Calu3 (cell line): ENCODE results near the gene GAK. TPM values are rescaled to one million over a fixed set of nuclear protein-coding genes. Genes with fewer than 3 reads are reported as not detected.

Experiments used
- BruUV-seq: library from RNA; stranded (reverse); fragments of 400-500 nt; replicated peaks from 2 replicates; lab custom pipeline; 2021; lab: Mats Ljungman, UMichigan
- CTCF ChIA-PET: fragments of 300-600 bp; sonication (Branson Sonifier 250); formaldehyde crosslinking; loops from one replicate; lab custom pipeline; 2022; ENCODE audit warnings: antibody characterized with exemption; lab: Charles Lee
- DNase-seq: peaks from one replicate; pipeline ENCODE4 v3.0.0; 2022
- H3K27ac Mint-ChIP-seq: one replicate; pipeline ENCODE4 v1.8.0; 2022; ENCODE audit warnings: mixed read lengths; ENCODE audit not compliant: unreplicated experiment
- H3K27me3 Mint-ChIP-seq: one replicate; pipeline ENCODE4 v1.8.0; 2022; ENCODE audit warnings: mixed read lengths; ENCODE audit not compliant: unreplicated experiment
- H3K36me3 Mint-ChIP-seq: one replicate; pipeline ENCODE4 v1.8.0; 2022; ENCODE audit warnings: mild to moderate bottlenecking, moderate library complexity, mixed read lengths; ENCODE audit not compliant: insufficient read depth, unreplicated experiment
- H3K4me1 Mint-ChIP-seq: one replicate; pipeline ENCODE4 v1.8.0; 2022; ENCODE audit warnings: mild to moderate bottlenecking, low read depth, mixed read lengths; ENCODE audit not compliant: unreplicated experiment
- H3K4me3 Mint-ChIP-seq: one replicate; pipeline ENCODE4 v1.8.0; 2022; ENCODE audit warnings: mild to moderate bottlenecking, low read depth, moderate library complexity, mixed read lengths; ENCODE audit not compliant: unreplicated experiment
- H3K9me3 Mint-ChIP-seq: one replicate; pipeline ENCODE4 v1.8.0; 2022; ENCODE audit warnings: low read depth, mixed read lengths; ENCODE audit not compliant: unreplicated experiment
- intact Hi-C: fragments of 100-400 bp; cut with micrococcal nuclease; formaldehyde crosslinking; loops from one replicate; pipeline ENCODE4 v1.10.0; 2022; ENCODE audit not compliant: unreplicated experiment
- total RNA-seq: library from RNA; stranded (reverse); gene quantifications from 2 replicates; pipeline ENCODE4 v1.2.3, GENCODE V29; 2022
- TF ChIP-seq, protein P1 (sequence below): fragments of 200-600 bp; IDR thresholded peaks from one replicate; pipeline ENCODE4 v1.8.0; 2022; ENCODE audit warnings: antibody characterized with exemption; ENCODE audit not compliant: unreplicated experiment

GAK gene
- total RNA-seq, 1 experiment from 2014 or later, result 94.1 TPM

DNA sequence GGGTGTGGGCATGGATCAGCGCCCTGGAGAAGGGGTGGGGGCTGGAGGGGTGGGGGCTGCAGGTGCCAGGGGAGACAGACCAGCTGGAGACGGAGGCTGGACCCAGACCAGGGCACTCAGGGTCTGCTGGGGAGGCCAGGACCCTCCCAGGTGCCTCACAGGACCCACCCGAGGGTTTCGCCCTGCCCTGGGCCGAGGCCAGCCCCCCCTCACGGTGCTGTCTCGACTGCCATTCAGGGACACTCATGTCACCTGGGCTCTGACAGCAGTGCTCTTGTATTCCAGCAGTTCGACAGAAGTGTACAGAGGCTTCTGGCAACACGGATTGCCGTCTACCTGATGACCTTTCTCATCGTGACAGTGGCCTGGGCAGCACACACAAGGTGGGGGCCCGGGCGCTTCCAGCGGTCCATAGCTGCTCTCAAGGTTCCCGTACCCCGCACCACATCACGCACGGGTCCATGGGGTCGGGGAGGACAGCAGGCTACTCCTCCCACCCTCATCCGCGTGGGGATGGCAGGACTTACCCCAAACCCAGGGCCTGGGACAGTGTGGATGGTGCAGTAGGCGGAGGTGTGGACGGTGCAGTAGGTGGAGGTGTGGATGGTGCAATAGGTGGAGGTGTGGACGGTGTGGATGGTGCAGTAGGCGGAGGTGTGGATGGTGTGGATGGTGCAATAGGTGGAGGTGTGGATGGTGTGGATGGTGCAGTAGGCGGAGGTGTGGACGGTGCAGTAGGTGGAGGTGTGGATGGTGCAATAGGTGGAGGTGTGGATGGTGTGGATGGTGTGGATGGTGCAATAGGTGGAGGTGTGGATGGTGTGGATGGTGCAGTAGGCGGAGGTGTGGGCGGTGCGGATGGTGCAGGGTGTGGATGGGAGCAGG, 18.3 kb upstream of the GAK start:
- intact Hi-C loops, result no loop called here
- H3K4me1 Mint-ChIP-seq, result no peaks in the 10 kb centered on the region
- CTCF ChIA-PET, result no interaction called here

DNA sequence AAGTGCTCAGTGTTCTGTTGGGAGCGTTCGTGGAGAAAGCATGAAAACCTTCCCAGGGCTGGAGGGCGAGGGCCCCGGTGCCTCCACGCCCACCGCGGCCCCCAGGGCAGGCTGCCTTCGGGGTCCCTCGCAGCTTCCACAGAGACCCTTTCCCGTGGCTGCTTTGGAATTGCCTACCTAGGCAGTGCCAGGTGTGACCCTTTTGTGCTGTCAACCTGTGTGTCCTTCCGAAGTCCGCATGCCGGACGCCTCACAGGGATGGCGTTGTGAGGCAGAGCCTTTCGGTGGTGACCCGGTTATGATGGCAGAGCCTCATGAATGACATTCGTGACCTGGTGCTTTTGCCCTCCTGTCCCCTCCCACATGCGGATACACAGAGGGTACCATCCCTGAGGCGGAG, 17.5 kb upstream of the GAK start:
- intact Hi-C loops, result no loop called here
- Mint-ChIP-seq H3K27me3 (no peaks in the 10 kb centered on the region), H3K4me1 (no peaks in the 10 kb centered on the region), H3K36me3 (no peaks in the 10 kb centered on the region), H3K27ac (no peak overlapping the region), H3K9me3 (no peaks in the 10 kb centered on the region), H3K4me3 (no peak overlapping the region)
- TF ChIP-seq, protein P1, sequence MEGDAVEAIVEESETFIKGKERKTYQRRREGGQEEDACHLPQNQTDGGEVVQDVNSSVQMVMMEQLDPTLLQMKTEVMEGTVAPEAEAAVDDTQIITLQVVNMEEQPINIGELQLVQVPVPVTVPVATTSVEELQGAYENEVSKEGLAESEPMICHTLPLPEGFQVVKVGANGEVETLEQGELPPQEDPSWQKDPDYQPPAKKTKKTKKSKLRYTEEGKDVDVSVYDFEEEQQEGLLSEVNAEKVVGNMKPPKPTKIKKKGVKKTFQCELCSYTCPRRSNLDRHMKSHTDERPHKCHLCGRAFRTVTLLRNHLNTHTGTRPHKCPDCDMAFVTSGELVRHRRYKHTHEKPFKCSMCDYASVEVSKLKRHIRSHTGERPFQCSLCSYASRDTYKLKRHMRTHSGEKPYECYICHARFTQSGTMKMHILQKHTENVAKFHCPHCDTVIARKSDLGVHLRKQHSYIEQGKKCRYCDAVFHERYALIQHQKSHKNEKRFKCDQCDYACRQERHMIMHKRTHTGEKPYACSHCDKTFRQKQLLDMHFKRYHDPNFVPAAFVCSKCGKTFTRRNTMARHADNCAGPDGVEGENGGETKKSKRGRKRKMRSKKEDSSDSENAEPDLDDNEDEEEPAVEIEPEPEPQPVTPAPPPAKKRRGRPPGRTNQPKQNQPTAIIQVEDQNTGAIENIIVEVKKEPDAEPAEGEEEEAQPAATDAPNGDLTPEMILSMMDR, result no peak
- DNase-seq, result no peak
- no TSS peak for BruUV-seq
- CTCF ChIA-PET, result no interaction called here

More for the DNA sequence above, 18.3 kb upstream of the GAK start:
- H3K27ac Mint-ChIP-seq, result no peak overlapping the region
- H3K4me3 Mint-ChIP-seq, result no peak overlapping the region
- H3K27me3 Mint-ChIP-seq, result no peaks in the 10 kb centered on the region
- TF ChIP-seq, protein P1, result no peak
- H3K9me3 Mint-ChIP-seq, result no peaks in the 10 kb centered on the region
- H3K36me3 Mint-ChIP-seq, result no peaks in the 10 kb centered on the region
- no TSS peak for BruUV-seq
- no peak for DNase-seq

DNA sequence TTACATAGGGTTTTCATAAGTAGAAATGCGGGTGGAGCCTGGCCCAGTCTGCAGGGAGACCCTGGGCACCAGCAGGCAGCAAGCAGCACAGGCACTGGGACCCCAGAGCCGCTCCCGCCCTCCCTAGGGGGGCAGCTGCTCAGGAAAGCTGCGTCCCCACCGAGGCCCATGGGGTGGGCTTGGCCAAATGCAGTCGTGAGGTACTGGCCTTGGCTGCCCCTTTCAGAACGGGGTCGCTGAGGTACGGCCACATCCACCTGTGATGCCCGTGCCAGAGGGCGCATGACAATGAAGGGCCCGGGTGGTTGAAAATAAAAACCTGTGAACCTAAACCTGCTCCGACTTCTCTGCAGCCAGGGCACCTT, 16.8 kb upstream of the GAK start:
- H3K4me3 Mint-ChIP-seq, result no peak overlapping the region
- CTCF ChIA-PET, result no interaction called here
- no peak overlapping the region for H3K27ac Mint-ChIP-seq
- no peaks in the 10 kb centered on the region for H3K36me3 Mint-ChIP-seq
- TF ChIP-seq, protein P1, result no peak
- no peaks in the 10 kb centered on the region for H3K9me3 Mint-ChIP-seq
- no peak for DNase-seq
- no peaks in the 10 kb centered on the region for H3K4me1 Mint-ChIP-seq
- intact Hi-C loops, result no loop called here
- H3K27me3 Mint-ChIP-seq, result no peaks in the 10 kb centered on the region
- no TSS peak for BruUV-seq

DNA sequence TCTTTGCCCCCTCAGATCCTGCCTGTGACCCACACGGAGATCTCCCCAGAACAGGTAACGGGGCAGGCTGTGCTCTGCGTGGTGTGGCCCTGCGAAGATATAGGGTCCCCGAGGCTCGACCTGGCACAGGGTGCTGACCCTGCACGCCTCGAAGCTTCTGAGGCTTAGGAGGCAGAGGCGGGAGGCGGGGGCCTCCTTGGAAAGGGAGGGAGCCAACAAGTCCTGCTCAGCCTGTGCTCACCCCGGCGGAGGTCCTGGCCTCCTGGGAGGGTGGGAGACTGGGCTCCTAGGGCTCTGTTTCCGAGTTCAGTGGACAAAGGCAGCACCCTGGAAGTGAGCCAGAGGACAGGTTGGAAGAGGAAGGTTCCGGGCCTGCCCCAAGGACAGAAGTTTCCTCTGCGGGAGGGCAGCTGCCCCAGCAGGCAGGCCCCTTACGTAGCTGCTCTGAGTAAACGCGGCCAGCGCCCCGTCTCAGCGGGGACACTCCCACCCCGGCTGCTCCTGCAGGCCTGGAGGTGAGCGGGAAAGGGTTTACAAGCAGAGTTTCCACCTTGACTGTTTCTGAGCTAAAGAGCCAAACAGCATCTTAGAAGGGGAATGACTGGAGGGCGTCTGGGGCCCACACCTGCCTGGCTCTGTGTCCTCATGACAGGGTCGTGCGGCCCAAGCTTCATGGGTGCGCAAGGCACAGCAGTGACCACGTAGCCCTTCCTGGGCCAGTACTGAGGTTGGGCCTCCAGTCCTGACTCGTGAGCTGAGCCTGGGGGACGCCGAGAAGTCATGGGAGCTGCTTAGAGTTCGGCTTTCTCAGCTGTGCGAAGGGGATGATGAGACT, 16.2 kb upstream of the GAK start:
- Mint-ChIP-seq H3K27me3 (no peaks in the 10 kb centered on the region), H3K4me1 (no peaks in the 10 kb centered on the region), H3K27ac (no peak overlapping the region), H3K4me3 (no peak overlapping the region), H3K9me3 (no peaks in the 10 kb centered on the region), H3K36me3 (no peaks in the 10 kb centered on the region)
- CTCF ChIA-PET, result no interaction called here
- no TSS peak for BruUV-seq
- intact Hi-C loops, result no loop called here
- DNase-seq, result no peak
- TF ChIP-seq, protein P1, result no peak
